Activated CD4-positive, alpha-beta T cell treated with anti-CD3 and anti-CD28 coated beads for 4 hours (primary cell): ENCODE measurements around the gene MRPL9.
"Not testable (repeated sequence)": the region's sequence is repeated elsewhere in the genome, so short reads cannot be mapped to it uniquely, and the experiment has no call there.

Experiments used
- DNase-seq, 2 donors: peaks; one replicate each; pipeline ENCODE4 v3.0.0-alpha.2; 2020

The MRPL9 gene

GRCh38 chr1:151782741-151783140 is 19.4 kb upstream of the MRPL9 start:
- DNase-seq, result no peak

GRCh38 chr1:151782026-151782425 is 18.7 kb upstream of the MRPL9 start:
- DNase-seq, result not testable (repeated sequence)

- not testable (repeated sequence) for DNase-seq
Measured at GRCh38 chr1:151780736-151781135, 17.4 kb upstream of the MRPL9 start.

- DNase-seq, result no peak
Measured at GRCh38 chr1:151779852-151780251, 16.6 kb upstream of the MRPL9 start.

GRCh38 chr1:151777317-151777716 is 14.0 kb upstream of the MRPL9 start:
- DNase-seq, result no peak

GRCh38 chr1:151776665-151777062 is 13.4 kb upstream of the MRPL9 start:
- no peak for DNase-seq

GRCh38 chr1:151775894-151776664 is 12.8 kb upstream of the MRPL9 start:
- no peak for DNase-seq

- no peak for DNase-seq
Measured at GRCh38 chr1:151774256-151774922, 11.1 kb upstream of the MRPL9 start.

- no peak for DNase-seq
Measured at GRCh38 chr1:151773702-151774101, 10.4 kb upstream of the MRPL9 start.

GRCh38 chr1:151769270-151769669 is 6.0 kb upstream of the MRPL9 start:
- not testable (repeated sequence) for DNase-seq

GRCh38 chr1:151768351-151769066 is 5.2 kb upstream of the MRPL9 start:
- not testable (repeated sequence) for DNase-seq

- DNase-seq, result no peak
Measured at GRCh38 chr1:151763990-151764389, 694 bp upstream of the MRPL9 start.

GRCh38 chr1:151760597-151761385 is 2.5 kb downstream of the MRPL9 start:
- no peak for DNase-seq

GRCh38 chr1:151759241-151759640 is 4.1 kb downstream of the MRPL9 start:
- DNase-seq, result no peak

GRCh38 chr1:151756291-151756690 is 7.0 kb downstream of the MRPL9 start:
- no peak for DNase-seq

GRCh38 chr1:151741516-151741915 is 21.8 kb downstream of the MRPL9 start:
- DNase-seq, result no peak

- no peak for DNase-seq
Measured at GRCh38 chr1:151739590-151740355, 23.5 kb downstream of the MRPL9 start.

GRCh38 chr1:151737479-151737878 is 25.8 kb downstream of the MRPL9 start:
- no peak for DNase-seq

- DNase-seq, result no peak
Measured at GRCh38 chr1:151737026-151737425, 26.3 kb downstream of the MRPL9 start.

GRCh38 chr1:151733995-151734394 is 29.3 kb downstream of the MRPL9 start:
- not testable (repeated sequence) for DNase-seq

GRCh38 chr1:151733126-151733525 is 30.2 kb downstream of the MRPL9 start:
- DNase-seq, result no peak

- DNase-seq, result no peak
Measured at GRCh38 chr1:151729966-151730291, 33.4 kb downstream of the MRPL9 start.
